Naive B cell (primary cell): ENCODE results near the gene FAM184B. TPM values are rescaled to one million over a fixed set of nuclear protein-coding genes. Genes with fewer than 3 reads are reported as not detected.

Experiments used
- ATAC-seq, 2 donors: fragments of 150-1000 bp; cut with Tn5 transposase; 2 replicates each; pipeline ENCODE4 v1.10.0; 2021; ENCODE audit warnings: low read depth in 2 of 2, mild to moderate bottlenecking in 2 of 2, moderate library complexity in 2 of 2
- DNase-seq: peaks from one replicate; pipeline ENCODE4 v3.0.0; 2022
- H3K27ac Mint-ChIP-seq, 6 donors: one replicate each; pipeline ENCODE4 v1.8.0; 2020 to 2022; ENCODE audit warnings: mild to moderate bottlenecking in 6 of 6, mixed read lengths in 6 of 6, moderate library complexity in 5 of 6, inconsistent platforms in 2 of 6
- H3K27me3 Mint-ChIP-seq, 3 donors: one replicate each; pipeline ENCODE4 v1.8.0; 2021 to 2022; ENCODE audit warnings: mixed read lengths in 3 of 3, mild to moderate bottlenecking in 1 of 3
- H3K36me3 Mint-ChIP-seq, 2 donors: one replicate each; pipeline ENCODE4 v1.8.0; 2020 to 2022; ENCODE audit warnings: mixed read lengths in 2 of 2, inconsistent platforms in 1 of 2, mild to moderate bottlenecking in 1 of 2
- H3K4me1 Mint-ChIP-seq, 3 donors: one replicate each; pipeline ENCODE4 v1.8.0; 2020 to 2022; ENCODE audit warnings: mixed read lengths in 3 of 3, inconsistent platforms in 1 of 3, mild to moderate bottlenecking in 1 of 3, moderate library complexity in 1 of 3
- H3K4me3 Mint-ChIP-seq, 8 donors: one replicate each; pipeline ENCODE4 v1.8.0; 2020 to 2022; ENCODE audit warnings: mild to moderate bottlenecking in 8 of 8, mixed read lengths in 8 of 8, moderate library complexity in 8 of 8, inconsistent platforms in 2 of 8
- H3K9me3 Mint-ChIP-seq, 7 donors: one replicate each; pipeline ENCODE4 v1.8.0; 2020 to 2022; ENCODE audit warnings: mixed read lengths in 7 of 7, mild to moderate bottlenecking in 5 of 7, inconsistent platforms in 2 of 7, moderate library complexity in 1 of 7
- polyA plus RNA-seq, 6 donors: library from polyadenylated mRNA; unstranded; fragments of 300-500 nt; fragmentation: Illumina TruSeq; gene quantifications; one replicate each; pipeline ENCODE4 v1.2.3, GENCODE V29; 2021; ENCODE audit warnings: low read depth in 6 of 6

The FAM184B gene
- polyA plus RNA-seq, 6 donors from 2014 or later: not detected

- H3K4me3 Mint-ChIP-seq: no peak overlapping the region
- H3K27me3 Mint-ChIP-seq: peaks cover 0 to 22% (median 11%) of the 10 kb centered on the region in 3 donors
- peaks cover 0 to 3% (median 0%) of the 10 kb centered on the region in 3 donors for H3K4me1 Mint-ChIP-seq
- ATAC-seq (no peak), DNase-seq (no peak)
- H3K36me3 Mint-ChIP-seq: no peaks in the 10 kb centered on the region
- H3K9me3 Mint-ChIP-seq: peaks cover 0 to 11% (median 8%) of the 10 kb centered on the region in 7 donors
- no peak overlapping the region for H3K27ac Mint-ChIP-seq
Observed at GRCh38 chr4:17766826-17767458, 14.5 kb downstream of the FAM184B start.

GRCh38 chr4:17765514-17766286 is 15.7 kb downstream of the FAM184B start:
- Mint-ChIP-seq H3K36me3 (no peaks in the 10 kb centered on the region), H3K9me3 (peaks cover 0 to 11% (median 8%) of the 10 kb centered on the region in 7 donors), H3K27me3 (peaks cover 0 to 26% (median 11%) of the 10 kb centered on the region in 3 donors), H3K4me1 (peaks cover 0 to 3% (median 0%) of the 10 kb centered on the region in 3 donors), H3K4me3 (peak overlapping the region in 1 of 8 donors; percentile 3), H3K27ac (no peak overlapping the region)
- DNase-seq (no peak), ATAC-seq (no peak)

- H3K4me1 Mint-ChIP-seq: peaks cover 0 to 4% (median 0%) of the 10 kb centered on the region in 3 donors
- H3K27ac Mint-ChIP-seq: no peak overlapping the region
- no peak overlapping the region for H3K4me3 Mint-ChIP-seq
- no peaks in the 10 kb centered on the region for H3K36me3 Mint-ChIP-seq
- no peak for ATAC-seq
- DNase-seq: no peak
- peaks cover 0 to 11% (median 8%) of the 10 kb centered on the region in 7 donors for H3K9me3 Mint-ChIP-seq
- H3K27me3 Mint-ChIP-seq: peaks cover 0 to 26% (median 14%) of the 10 kb centered on the region in 3 donors
Observed at GRCh38 chr4:17763931-17764330, 17.5 kb downstream of the FAM184B start.

DNA sequence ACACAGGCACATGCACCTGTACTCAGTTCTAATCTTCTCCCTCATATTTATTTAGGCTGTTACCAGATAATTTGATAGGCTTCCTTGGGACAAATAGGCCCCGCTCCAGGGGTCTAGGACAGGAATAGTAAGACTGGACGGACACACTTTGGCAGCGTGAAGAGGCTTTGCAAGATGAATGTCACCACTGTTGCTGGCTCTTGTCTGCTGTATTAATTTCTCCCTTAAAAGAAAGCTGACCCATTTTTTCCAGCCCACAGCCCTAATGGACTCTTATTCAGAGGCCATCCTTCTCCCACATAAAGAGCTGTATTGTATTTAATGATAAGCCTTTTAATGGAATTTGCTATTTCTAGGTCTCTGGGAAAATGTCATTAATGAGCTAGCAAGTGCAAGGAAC is 18.0 kb downstream of the FAM184B start:
- no peak overlapping the region for H3K27ac Mint-ChIP-seq
- H3K36me3 Mint-ChIP-seq: no peaks in the 10 kb centered on the region
- no peak for ATAC-seq
- H3K4me1 Mint-ChIP-seq: peaks cover 0 to 4% (median 0%) of the 10 kb centered on the region in 3 donors
- H3K9me3 Mint-ChIP-seq: peaks cover 0 to 11% (median 8%) of the 10 kb centered on the region in 7 donors
- DNase-seq: no peak
- no peak overlapping the region for H3K4me3 Mint-ChIP-seq
- H3K27me3 Mint-ChIP-seq: peaks cover 0 to 26% (median 14%) of the 10 kb centered on the region in 3 donors

DNA sequence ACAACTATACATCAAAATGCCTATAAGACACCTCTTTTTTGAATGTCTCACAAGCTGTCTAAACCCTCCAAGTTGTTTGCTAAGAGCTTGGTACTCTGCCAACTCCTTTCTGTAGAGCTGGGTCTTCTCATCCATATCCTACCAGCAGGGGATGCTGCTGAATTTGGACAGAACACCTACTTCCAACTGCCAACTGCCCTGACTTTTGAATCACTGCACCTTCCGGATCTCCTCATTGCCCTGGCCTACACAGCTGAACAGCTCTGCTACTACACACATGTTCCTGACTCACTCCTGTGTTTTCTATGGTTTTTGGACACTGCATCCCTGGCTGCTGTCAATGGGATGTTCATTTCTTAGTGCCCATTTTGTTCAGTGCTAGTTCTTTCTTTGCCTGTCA is 18.7 kb downstream of the FAM184B start:
- ATAC-seq (no peak), DNase-seq (no peak)
- Mint-ChIP-seq H3K4me1 (peaks cover 0 to 4% (median 0%) of the 10 kb centered on the region in 3 donors), H3K36me3 (no peaks in the 10 kb centered on the region), H3K4me3 (no peak overlapping the region), H3K27me3 (peaks cover 0 to 26% (median 14%) of the 10 kb centered on the region in 3 donors), H3K9me3 (peaks cover 0 to 10% (median 8%) of the 10 kb centered on the region in 7 donors), H3K27ac (no peak overlapping the region)

DNA sequence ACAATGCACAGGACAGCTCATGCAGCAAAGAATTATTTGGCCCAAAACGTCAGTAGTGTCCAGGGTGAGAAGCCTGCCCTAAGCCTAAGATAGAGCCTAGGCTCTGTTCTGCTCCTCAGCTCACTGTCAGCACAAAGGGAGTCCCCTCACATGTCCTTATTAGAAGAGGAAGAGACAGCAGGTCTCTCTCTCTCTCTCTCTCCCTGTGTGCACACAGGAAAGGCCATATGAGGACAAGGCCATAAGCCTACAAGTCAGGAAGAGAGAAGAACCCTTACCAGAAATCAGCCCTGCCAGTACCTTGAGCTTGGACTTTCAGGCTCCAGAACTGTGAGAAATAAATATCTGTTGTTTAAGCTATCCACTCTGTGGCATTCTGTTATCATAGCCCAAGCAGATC is 20.4 kb downstream of the FAM184B start:
- DNase-seq: no peak

DNA sequence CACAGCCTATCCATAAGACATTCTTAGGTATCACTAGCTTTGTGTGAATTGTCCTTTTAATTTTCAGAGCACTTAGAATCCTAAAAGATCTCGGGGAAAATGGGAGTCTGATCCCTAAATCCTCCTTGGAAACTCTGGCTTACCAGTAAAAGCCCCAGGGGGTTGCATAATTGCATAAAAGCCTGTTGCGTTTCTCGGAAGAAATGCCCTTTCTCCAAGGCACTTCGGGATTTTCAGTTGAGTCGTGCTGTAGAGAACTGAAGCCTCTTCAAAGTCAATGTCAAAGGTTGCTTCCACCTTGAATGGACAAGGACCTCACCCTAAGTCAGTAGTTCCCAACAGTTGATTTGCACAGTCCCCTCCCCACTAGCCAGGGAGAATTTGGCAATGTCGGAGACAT is 20.8 kb downstream of the FAM184B start:
- ATAC-seq: no peak
- no peak overlapping the region for H3K27ac Mint-ChIP-seq
- no peak for DNase-seq
- H3K4me3 Mint-ChIP-seq: no peak overlapping the region
- H3K27me3 Mint-ChIP-seq: peaks cover 1 to 22% (median 9%) of the 10 kb centered on the region in 3 donors
- H3K36me3 Mint-ChIP-seq: no peaks in the 10 kb centered on the region
- peaks cover 0 to 2% (median 0%) of the 10 kb centered on the region in 3 donors for H3K4me1 Mint-ChIP-seq
- H3K9me3 Mint-ChIP-seq: peaks cover 0 to 3% (median 0%) of the 10 kb centered on the region in 7 donors

More for the DNA sequence above, 20.4 kb downstream of the FAM184B start:
- Mint-ChIP-seq H3K9me3 (peaks cover 0 to 7% (median 4%) of the 10 kb centered on the region in 7 donors), H3K4me1 (peaks cover 0 to 4% (median 0%) of the 10 kb centered on the region in 3 donors), H3K4me3 (no peak overlapping the region), H3K27ac (no peak overlapping the region), H3K36me3 (no peaks in the 10 kb centered on the region), H3K27me3 (peaks cover 0 to 23% (median 10%) of the 10 kb centered on the region in 3 donors)
- no peak for ATAC-seq

GRCh38 chr4:17758485-17758884 is 22.9 kb downstream of the FAM184B start:
- Mint-ChIP-seq H3K27me3 (peaks cover 3 to 20% (median 12%) of the 10 kb centered on the region in 3 donors), H3K36me3 (no peaks in the 10 kb centered on the region), H3K4me1 (peaks cover 0 to 2% (median 0%) of the 10 kb centered on the region in 3 donors), H3K9me3 (no peaks in the 10 kb centered on the region), H3K4me3 (no peak overlapping the region), H3K27ac (no peak overlapping the region)
- no peak for DNase-seq
- ATAC-seq: no peak

GRCh38 chr4:17757621-17758020 is 23.8 kb downstream of the FAM184B start:
- Mint-ChIP-seq H3K4me1 (peaks cover 0 to 2% (median 0%) of the 10 kb centered on the region in 3 donors), H3K36me3 (no peaks in the 10 kb centered on the region), H3K9me3 (no peaks in the 10 kb centered on the region), H3K27me3 (peaks cover 3 to 27% (median 16%) of the 10 kb centered on the region in 3 donors), H3K27ac (no peak overlapping the region), H3K4me3 (no peak overlapping the region)
- DNase-seq (no peak), ATAC-seq (no peak)

DNA sequence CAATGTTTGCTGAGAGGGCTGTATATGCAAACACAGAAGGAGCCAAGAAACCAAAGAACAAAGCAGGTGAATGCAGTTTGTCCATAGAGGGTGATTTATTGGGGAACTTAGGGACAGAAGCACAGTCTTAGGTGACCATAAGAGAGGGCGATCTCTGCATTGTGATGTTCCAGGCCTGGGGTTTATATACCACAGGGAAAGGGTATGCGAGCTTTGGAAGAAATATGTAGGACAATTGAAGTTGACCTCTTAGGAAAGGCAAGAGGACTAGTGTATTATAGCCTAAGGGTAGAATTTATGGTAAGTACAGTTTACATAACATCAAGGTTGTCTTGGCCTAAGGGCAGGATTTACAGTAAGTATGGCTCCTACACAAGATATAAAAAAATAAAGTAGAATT is 27.8 kb downstream of the FAM184B start:
- DNase-seq (no peak), ATAC-seq (no peak)
- no peak overlapping the region for H3K4me3 Mint-ChIP-seq
- H3K36me3 Mint-ChIP-seq: no peaks in the 10 kb centered on the region
- H3K4me1 Mint-ChIP-seq: no peaks in the 10 kb centered on the region
- H3K27ac Mint-ChIP-seq: no peak overlapping the region
- peaks cover 3 to 28% (median 16%) of the 10 kb centered on the region in 3 donors for H3K27me3 Mint-ChIP-seq
- no peaks in the 10 kb centered on the region for H3K9me3 Mint-ChIP-seq

DNA sequence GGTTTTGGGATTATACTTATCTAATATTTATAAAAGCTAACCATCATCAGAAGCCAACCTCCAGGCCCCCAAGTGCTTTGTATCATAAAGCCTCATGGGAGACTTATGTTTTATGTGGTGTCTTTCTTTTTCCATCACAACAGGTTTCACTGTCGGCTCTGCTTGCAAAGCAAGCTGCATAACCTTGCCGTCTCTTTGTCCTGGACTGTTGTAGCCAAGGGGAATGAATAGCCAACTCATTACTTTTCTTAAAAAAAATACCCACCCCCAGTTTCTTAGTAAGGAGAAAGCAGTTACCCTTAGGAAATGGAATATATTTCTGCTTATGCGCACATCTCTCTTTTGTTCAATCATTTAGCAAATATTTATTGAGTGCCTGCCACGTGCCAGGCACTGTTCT is 40.7 kb downstream of the FAM184B start:
- peaks cover 0 to 4% (median 0%) of the 10 kb centered on the region in 7 donors for H3K9me3 Mint-ChIP-seq
- H3K36me3 Mint-ChIP-seq: no peaks in the 10 kb centered on the region
- H3K4me1 Mint-ChIP-seq: no peaks in the 10 kb centered on the region
- ATAC-seq (no peak), DNase-seq (no peak)
- H3K4me3 Mint-ChIP-seq: no peak overlapping the region
- peaks cover 1 to 29% (median 7%) of the 10 kb centered on the region in 3 donors for H3K27me3 Mint-ChIP-seq
- H3K27ac Mint-ChIP-seq: no peak overlapping the region

DNA sequence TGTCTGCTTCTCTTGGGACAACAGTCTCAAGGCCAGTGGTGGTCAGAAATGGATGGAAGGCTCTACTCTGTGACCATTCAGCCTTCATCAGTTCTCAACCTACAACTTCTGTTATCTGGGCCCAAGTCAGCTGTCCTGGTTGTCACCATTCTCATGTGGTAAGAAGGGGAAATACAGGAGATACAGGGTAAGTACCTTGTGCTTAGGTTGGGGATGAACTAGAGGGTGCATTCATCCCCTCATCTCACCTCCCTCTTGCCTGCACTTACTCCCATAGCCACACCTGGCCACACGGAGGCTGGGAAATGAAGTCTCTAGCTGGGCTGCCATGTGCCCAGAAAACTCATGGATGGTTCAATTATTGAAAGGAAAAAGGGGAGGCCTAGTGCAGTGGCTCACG is 44.9 kb downstream of the FAM184B start:
- no peaks in the 10 kb centered on the region for H3K4me1 Mint-ChIP-seq
- peaks cover 3 to 17% (median 12%) of the 10 kb centered on the region in 3 donors for H3K27me3 Mint-ChIP-seq
- no peak overlapping the region for H3K4me3 Mint-ChIP-seq
- peaks cover 0 to 11% (median 7%) of the 10 kb centered on the region in 7 donors for H3K9me3 Mint-ChIP-seq
- ATAC-seq (no peak), DNase-seq (no peak)
- H3K27ac Mint-ChIP-seq: no peak overlapping the region
- H3K36me3 Mint-ChIP-seq: no peaks in the 10 kb centered on the region

DNA sequence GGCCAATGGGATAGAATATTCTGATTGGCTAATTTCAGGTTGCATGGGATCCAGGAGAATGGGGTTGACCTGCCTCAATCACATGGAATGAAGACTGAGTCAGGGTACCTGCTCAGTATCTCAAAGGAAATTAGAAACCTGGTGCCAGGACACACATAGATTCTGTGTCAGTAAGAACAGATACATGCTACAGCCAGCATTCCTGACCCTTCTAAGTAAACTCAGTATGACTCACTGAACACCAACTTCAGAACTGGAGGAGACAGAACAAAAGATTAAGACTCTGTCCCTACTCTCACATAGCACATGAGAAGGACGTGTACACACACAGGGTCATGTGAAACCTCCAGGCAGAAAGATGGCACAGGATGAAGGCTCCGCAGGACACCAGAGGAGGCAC is 54.5 kb downstream of the FAM184B start:
- no peak overlapping the region for H3K4me3 Mint-ChIP-seq
- H3K27ac Mint-ChIP-seq: no peak overlapping the region
- DNase-seq: no peak
- peaks cover 5 to 8% of the 10 kb centered on the region in 2 donors for H3K36me3 Mint-ChIP-seq
- no peak for ATAC-seq
- peaks cover 8 to 30% (median 16%) of the 10 kb centered on the region in 7 donors for H3K9me3 Mint-ChIP-seq
- no peaks in the 10 kb centered on the region for H3K4me1 Mint-ChIP-seq
- peaks cover 5 to 17% (median 6%) of the 10 kb centered on the region in 3 donors for H3K27me3 Mint-ChIP-seq
